SKM-1 treated with dmso at 0.1 percent for 144 hours (cell line): ENCODE data around the gene CCDC3.
"Not testable (repeated sequence)": the region's sequence is repeated elsewhere in the genome, so short reads cannot be mapped to it uniquely, and the experiment has no call there.

Source experiments
- DNase-seq: peaks from one replicate; lab custom pipeline; 2025; ENCODE audit not compliant: unreplicated experiment; lab: John Stamatoyannopoulos, UW

The CCDC3 gene

GRCh38 chr10:13001887-13002212 lies 337 bp upstream of the CCDC3 start:
- DNase-seq = no peak

DNA sequence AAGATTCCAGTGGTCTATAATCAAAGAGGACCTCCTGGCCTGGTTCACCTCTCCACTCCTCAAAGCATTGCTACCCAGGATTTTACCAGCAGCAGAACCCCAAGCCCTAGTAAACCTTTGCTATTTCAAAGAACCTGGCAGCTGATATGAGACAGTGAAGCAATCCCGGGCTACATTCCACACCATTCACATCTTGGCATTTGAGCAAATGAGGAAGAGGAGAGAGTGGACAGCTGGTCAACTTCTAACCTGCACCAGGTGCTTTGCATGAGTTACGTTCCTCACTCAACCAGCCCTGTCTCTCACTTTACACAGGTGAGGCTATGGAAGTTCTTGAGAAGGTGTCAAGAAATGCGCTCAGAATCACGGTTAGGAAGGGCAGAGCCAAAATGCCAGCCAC lies 1.1 kb downstream of the CCDC3 start:
- no peak for DNase-seq

GRCh38 chr10:12999849-13000248 lies 1.7 kb downstream of the CCDC3 start:
- no peak for DNase-seq

- no peak for DNase-seq
These were observed 6.1 kb downstream of the CCDC3 start for GRCh38 chr10:12995425-12995861.

GRCh38 chr10:12993595-12993994 lies 7.9 kb downstream of the CCDC3 start:
- DNase-seq = no peak

GRCh38 chr10:12985347-12985746 lies 16.2 kb downstream of the CCDC3 start:
- DNase-seq = no peak

GRCh38 chr10:12984165-12984747 lies 17.3 kb downstream of the CCDC3 start:
- no peak for DNase-seq

GRCh38 chr10:12983568-12983967 lies 17.9 kb downstream of the CCDC3 start:
- DNase-seq = not testable (repeated sequence)

DNA sequence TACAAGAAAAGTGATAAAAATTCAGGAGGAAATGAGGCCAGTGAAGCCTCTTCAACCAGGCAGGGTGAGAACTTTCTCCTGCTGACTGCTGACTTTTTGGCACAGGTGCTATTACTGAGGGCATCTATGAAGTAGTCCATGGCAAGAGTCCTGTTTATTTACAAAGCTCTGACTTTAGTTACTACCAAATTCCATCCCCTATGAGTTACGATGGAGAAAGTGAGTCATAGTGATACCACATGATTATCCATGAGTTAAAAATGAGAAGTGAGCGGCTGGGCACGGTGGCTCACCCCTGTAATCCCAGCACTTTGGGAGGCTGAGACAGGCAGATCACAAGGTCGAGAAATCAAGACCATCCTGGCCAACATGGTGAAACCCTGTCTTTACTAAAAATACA lies 19.9 kb downstream of the CCDC3 start:
- no peak for DNase-seq

DNA sequence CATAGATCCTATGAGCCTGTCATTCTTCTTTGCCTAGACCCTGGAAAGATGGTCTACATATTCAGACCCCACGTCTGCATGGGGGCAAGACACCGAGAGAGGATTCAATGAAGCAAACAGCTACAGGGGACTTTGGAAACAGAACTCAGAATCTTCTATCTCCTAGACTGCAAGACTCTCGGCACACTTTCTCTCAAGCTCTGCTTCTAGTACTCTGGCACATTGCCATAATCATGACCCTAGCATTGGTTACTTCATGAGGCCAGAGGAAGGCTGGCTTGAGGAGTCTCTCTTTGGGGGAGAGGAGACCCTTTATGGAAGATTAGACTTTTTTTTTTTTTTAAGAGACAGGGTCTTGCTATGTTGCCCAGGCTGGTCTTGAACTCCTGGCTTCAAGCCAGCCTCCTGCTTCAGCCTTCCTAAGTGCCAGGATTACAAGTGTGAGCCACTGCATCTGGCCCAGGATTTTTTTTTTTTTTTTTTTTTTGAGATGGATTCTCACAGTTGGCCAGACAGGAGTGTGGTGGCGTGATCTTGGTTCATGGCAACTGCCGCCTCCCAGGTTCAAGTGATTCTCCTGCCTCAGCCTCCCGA lies 20.7 kb downstream of the CCDC3 start:
- no peak for DNase-seq

DNA sequence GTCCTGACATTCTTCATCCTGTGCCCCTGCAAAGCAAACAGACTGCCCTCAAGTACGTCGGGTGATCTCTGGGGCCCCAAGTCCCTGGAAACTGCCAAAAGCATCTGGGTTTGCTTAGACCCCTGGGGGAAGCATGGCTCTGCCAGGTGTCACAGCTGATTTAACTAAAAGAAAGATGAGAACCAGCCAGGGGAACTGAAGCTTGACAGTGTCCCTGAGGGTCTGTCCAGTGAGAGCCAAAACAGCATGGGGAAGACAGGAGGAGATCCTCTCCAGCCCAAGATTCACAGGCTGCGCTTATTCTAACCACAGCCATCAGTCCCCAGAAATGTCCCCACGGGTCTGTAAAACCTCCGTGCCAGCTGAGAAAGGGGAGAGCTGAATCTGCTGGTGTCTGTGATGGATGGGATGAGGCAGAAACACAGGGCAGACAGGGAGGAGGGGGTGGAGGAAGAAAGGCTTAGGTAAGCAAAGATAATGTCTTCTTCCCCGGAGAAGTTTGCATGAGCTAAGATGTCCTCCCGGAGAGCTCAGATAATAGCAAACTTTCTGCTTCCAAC lies 21.3 kb downstream of the CCDC3 start:
- no peak for DNase-seq

GRCh38 chr10:12978891-12979290 lies 22.6 kb downstream of the CCDC3 start:
- DNase-seq = no peak

GRCh38 chr10:12975906-12976305 lies 25.6 kb downstream of the CCDC3 start:
- DNase-seq = no peak

- DNase-seq = no peak
These were observed 26.2 kb downstream of the CCDC3 start for GRCh38 chr10:12975266-12975665.

DNA sequence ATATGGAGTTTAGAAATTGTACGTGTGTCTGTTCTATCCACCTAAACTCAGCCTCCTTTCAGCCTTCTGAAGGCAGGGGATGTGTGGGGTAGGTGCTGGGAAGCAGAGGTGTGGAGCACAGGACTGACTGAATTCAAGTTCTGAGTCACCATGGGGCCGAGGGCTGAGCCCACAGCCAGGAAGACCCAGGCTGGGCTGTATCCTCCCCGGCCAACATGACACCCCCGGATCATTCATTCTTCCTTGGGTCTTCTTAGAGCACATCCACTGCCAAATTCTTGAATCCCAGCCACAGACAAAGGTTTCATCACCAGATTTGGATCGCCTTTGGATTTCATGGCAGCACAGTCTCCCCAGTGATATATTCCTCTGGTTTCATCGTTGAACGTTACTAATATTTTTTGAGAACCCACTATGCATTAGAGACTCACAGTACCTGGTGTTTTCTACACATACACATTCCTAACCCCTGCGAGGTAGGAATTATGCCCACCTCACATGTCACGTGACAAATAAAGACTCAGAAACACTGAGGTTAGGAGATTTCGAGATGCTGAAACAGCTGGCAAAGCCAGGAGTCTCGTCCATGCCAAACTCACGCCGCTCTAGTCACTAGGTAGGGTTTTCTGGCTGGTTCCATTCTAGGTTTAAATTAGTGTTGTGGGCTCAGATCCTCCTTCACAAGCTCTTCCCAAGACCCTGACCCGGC lies 26.9 kb downstream of the CCDC3 start:
- no peak for DNase-seq

DNA sequence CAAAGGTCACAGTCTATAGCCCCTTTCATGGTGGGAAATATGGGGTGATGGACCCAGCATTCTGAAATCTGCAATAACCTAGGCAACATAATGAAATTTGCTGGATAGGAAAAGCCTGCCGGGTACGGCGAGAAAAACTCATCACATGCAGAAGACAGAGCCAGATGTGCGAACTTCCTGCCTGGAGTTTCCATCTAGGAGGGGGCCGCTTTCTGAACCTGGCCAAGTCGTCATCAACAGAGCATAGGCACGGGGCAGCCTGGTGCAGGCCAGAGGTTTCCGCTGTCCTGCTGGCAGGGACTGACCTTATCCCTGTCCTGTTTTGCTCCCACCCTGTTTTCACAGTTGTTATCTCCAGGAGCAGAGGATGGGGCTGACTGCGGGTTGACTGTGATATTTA lies 27.4 kb downstream of the CCDC3 start:
- no peak for DNase-seq

DNA sequence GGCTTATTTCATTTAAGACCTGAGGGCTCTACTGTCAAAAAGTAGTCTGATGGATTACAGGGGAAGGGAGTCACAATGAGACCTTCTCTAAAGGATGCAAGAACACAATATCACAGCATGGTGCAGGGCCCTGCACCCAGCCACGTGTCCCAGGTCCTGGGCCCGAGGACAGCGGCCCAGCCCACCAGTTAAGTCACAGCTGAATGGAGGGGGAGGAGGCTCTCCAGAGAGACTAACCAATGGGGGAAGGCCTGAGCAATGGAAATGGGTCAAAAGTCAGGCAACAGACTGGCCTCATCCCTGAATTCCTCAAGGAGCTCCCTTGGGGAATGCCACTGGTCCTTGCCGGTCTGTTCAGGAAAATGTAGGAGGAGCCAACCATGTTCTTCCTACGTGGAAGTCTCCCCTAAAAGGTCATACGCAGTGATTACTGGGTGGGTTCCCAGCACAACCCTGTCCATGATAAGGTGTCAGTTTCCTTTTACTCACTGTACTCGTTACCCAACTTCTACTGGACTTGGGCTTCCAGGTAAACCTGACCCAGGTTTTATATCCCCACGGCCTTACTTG lies 28.3 kb downstream of the CCDC3 start:
- DNase-seq = no peak

GRCh38 chr10:12972146-12972545 lies 29.4 kb downstream of the CCDC3 start:
- DNase-seq = no peak

DNA sequence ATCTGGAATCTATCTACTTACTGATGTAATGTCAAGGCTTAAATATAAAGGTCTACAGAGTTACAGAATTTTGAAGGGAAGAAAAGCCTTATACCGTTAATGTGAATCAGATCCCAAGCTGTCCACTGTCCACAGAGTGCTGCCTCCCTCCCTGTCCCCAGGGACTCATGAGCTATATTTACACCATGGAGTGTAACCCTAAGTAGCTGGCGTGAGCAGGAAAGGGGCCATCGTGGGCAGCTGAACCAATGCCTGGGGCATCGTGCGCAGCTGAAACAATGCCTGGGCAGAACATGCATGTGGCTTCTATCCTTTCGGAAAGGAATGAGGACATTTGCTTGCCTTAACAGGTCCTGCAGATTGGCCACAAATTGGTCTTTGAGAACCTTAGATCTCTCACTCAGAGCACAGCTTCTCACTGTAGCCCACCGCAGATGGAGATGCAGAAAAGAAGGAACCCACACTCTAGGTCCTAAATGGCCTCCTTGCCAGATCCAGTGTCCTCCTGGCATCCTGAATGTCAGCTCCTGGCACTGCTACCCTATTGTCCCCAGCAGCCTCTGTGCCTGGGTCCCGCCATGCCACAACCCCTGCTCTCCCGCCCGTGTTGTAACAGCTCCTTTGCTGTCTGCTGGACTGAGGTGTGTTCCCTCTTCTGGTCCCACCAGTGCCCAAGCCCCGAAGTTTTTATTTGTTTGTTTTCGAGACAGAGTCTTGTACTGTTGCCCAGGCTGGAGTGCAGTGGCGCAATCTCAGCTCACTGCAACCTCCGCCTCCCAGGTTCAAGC lies 30.3 kb downstream of the CCDC3 start:
- no peak for DNase-seq

- DNase-seq = no peak
These were observed 31.6 kb downstream of the CCDC3 start for GRCh38 chr10:12969951-12970350.

DNA sequence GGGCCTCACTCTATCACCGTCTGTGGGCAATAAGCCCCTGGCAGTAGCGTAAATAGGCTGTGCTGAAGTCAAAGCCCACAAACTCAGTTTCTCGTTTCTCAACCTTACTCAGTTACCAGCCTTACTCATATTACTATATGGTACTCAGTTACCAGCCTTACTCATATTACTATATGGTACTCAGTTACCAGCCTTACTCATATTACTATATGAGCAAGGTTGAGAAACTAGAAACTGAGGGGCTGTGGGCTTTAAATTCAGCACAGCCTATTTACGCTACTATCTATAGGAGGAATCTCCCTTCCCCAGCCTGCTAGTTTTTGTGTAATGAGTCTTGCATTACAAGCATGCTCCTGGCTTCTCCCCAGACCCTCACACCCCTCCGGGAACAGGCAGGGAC lies 35.4 kb downstream of the CCDC3 start:
- DNase-seq = no peak
